HG02798 (cell line): ENCODE results near the gene PPP3CA.

Experiments used
- ATAC-seq: cut with Tn5 transposase; IDR thresholded peaks from one replicate; pipeline ENCODE4 v1.9.1; 2021; ENCODE audit warnings: mild to moderate bottlenecking; ENCODE audit not compliant: unreplicated experiment, poor library complexity

The PPP3CA gene

DNA sequence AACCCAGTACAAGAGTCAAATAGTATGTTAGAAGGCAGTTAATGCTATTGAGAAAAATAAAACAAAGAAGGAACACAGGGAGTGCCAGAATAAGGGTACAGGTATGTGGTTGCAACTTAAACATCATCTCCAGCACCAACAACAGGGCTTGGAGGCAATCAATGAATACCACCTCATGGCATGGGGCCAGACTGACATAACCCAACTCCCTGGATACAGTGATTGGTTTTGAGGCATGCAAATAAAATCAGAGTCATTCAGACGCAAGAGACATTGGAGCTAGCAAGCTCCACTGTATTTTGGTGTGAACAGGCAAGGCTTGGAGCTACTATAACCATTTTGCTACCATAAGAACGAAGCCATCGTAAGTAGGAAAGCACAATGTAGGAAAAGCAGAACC is 56.7 kb downstream of the PPP3CA start:
- ATAC-seq, result no peak

DNA sequence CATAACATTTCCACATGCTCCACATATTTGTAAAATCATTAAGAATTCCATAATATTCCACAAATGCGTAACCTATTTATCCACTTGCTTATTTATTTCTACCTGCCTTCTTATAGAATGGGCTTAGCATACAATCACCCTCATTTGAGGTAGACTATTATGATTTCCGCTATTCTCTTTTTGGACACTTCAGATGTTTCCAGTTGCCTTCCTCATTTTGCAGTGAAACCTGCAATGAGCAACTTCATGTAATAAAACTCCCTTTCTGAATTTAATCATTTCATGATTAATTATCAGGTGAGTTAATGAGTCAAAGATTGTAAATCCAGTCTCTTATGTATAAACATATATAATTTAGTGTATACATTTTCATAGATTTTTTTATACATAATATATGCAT is 58.0 kb downstream of the PPP3CA start:
- no peak for ATAC-seq

DNA sequence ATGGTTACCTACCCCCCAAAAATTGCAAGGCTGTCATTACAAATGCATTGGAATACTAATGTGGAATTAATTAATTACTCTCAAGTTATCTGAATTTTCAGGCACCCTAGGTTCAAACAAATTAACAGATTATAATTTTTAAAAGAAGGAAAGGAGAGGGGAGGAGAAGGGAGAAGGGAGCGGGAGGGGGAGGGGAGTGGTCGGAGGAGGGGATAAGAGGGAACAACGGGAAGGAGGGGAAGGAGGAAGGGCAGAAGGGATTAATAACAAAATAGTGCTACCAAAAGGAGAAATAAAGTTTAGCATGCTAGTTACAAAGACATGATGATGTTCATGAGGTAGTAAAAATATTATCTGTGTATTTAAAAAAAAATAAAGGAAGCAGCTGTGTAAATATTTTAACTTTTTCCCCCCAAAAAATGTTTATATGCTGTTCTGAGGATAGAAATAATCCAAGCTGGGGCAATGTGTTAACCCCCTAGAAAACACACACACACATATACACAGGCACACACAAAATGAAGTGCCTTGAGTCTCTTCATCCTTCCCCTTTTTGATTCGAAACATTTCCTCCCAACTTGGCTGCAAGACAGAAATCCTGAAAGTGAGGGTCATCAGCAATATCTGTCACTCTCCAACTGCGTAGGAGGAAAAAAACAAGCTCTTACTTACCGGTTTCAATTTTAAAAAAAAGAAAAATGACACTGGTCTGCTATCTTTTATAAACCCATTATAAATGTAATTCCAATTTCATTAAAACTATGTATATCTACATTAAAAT is 58.8 kb downstream of the PPP3CA start:
- ATAC-seq, result no peak

DNA sequence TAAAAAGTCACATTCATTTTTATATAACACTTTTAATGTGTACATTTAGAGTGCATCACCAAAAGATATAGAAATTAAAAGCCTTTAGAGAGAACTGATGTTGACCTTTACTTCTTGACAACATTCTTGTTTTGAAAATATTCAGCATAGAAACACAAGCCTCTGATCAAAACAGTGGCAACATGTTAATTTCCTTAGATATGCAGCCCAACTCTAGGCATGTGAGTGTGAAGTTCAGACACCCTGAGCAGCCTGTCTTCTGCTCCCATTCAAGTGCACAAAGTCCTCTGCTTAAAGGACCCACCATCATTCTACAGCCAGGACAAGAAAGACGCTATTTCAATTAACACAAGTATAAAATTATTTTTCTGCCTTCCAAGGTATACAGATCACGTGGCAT is 60.0 kb downstream of the PPP3CA start:
- no peak for ATAC-seq

DNA sequence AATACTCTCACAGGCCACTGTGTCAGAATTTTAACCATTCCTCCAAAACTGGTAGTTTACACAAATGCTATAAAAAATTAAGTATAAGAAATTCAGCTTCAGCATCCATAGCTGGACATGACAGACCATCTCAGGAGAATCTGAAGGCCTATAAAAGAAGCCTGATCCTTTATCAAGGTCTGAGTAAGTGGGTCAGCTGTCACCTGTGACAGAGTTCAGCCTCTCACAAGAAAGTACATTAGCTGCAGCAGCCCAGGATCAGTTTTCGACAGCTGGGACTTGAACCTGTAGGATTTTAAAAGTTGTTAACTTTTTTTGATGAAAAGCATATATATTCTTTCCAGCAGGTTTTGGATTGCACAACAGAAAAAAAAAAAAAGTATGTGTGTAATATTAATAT is 60.7 kb downstream of the PPP3CA start:
- no peak for ATAC-seq

DNA sequence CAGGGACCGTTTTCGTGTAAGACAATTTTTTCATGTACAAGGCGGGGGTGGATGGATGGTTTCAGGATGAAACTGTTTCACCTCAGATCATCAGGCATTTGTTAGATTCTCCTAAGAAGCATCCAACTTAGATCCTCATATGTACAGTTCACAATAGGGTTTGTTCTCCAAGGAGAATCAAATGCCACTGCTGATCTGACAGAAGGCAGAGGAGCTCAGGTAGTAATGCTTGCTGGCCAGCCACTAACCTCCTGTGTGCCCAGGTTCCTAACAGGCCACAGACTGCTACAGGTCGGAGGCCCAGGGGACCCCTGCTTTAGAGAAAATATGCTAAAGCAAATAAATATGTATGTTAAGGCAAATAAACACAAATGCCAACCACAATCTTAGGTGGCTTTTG is 61.3 kb downstream of the PPP3CA start:
- no peak for ATAC-seq

DNA sequence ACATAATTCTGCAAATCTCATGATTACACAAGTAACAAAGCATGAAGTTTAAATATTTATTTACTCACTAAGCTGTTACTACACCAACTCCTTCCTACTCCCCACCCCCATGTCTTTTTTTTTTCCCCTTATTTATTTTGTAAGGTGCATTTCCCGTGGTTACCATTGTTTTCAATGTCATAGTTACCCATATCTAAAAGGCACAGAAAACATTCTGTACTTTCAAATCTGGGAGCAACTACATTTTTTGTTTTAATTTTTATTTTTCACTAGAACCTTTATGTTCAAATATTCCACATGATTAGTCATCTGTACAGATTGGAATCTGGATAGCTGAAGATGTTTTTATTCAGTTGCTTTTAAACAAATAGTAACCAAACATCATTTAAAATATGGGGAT is 62.8 kb downstream of the PPP3CA start:
- ATAC-seq, result no peak

DNA sequence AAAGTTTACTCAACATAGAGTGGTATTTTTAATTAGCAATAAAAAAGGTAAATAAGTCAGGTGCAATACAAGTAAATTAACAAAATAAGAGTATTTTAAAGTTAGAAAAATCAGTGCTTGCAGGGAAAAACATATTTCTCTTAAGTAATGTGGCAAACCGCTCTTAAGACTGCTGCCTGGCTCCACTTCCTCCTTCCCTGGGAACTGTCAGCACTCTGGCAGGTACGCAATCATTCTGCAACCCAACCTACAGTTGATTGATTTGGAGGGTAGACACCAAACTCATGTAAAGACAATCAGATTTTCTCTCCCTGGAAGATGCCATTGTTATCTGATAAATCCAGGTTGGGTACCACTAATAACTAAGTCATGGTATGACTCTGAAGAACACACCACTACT is 63.9 kb downstream of the PPP3CA start:
- no peak for ATAC-seq

DNA sequence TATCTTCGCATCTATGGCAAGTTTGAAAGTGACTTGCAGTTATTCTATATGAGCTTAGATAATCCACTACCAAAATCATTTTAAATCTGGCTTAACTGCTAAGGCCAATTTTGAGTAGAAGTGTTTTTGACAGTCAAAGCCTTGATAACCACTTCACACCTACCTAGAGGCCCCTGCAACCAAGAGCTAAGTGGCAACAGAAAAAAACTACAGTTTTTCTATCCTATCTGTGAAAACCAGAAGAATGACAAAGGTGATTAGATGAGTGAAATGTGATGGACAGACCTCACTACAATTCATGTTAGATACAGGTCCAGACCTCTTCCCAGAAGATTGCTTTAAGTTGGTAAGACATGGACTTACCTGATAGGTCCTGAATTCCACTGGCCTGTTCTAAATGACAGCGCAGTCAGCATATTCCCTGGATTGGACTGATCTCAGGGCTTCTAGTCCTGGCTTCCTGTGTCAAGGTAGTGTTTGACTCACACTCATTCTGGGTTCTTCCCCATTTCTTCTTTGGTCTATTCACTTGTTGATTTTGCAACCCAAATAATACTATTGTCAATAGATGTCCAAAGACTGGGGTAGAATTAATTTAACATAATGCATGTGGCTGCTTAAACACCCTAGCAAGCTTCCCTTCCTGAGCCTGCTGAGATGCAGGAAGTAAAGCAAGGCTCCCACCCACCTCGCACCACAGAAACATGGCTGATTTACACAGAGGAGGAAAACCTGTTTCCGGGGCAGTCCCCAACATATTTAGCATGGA is 65.1 kb downstream of the PPP3CA start:
- ATAC-seq, result peak; percentile 53

DNA sequence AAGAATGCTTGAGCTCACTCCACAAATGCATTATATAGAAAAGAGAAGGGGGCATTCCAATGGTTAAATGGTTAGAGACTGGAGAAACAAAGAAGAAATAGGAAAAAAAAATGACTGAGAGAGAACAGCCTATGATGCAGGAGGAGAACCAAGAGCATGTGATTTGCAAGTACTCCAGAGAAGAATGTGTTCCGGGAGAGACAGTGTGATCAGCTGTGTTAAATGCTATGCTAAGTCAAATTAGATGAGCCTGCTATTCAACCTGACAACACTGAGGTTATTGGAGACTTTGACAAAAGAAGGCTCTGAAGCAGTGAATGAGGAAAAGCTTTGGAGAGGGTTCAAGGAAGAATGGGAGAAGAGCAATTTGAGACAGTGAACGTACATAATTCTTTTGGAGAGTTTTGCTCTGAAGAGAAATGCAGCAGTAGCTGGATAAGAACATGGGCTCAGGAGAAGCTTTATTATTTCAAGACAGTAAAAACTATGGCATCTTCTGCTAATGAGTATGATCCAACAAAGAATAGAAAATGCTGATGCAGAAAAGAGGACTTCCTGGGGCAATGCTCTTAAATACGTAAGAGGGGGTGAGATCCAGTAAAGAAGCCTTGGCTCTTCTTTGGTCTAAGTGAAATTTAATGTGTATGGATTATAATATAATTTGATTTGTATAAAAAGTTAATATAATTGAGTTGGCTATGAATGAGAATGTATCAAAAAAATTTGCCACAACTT is 66.3 kb downstream of the PPP3CA start:
- ATAC-seq, result no peak

DNA sequence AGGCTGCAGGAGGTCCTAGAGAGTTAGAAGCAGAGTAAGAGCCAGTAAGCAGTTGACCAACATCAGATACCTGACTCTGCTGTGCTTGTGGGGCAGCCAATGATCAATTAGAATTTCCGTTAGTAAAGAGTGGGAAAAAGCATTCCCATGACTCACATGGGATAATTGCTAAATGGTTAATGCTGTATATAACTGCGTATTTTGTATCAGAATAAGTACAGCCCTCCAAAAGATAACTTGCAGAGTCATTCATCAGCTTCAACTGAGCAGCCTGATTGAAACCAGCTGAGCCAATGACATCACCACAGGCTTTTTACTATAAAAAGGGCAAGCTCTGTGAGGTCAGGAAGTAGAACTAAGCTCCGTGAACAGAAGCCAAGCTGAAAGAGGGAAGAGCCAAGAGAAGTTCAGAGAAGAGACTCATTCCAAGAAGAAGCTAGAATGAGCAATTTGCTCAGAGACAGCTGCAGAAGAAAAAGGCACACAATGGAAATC is 67.9 kb downstream of the PPP3CA start:
- ATAC-seq, result peak; percentile 73

DNA sequence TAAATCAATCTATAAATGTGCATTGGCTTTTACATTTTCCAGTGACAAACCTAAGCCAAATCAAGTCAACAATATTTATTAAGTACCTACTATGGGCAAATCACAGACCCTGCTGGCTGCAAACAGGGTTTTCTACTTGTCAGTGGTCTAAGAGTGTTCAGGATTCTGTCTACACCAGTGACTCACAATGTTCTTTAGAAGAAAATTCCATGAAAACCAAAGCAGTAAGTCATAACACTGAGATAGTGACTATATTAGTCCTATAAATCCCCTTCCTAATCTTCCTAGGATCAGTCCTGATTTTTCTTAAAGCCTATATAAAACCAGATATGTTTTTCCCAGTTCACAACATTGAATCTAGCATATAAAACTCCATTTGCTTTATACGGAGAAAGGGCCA is 69.7 kb downstream of the PPP3CA start:
- no peak for ATAC-seq

DNA sequence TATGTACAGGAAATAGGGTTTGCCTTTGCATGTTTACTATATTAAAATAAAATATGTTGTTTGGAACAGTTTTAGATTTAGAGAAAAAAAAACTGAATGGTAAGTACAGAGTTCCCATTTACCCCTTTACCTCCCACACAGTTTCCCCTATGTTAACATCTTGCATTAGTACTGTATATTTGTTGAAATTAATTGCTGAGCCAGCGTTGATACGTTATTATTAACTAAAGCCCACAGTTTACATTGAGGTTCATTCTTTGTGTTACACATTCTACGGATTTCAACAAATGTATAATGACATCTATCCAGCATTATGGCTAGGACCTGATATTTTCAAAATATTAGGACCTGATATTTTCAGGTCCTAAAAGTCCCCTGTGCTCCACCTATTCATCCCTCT is 70.7 kb downstream of the PPP3CA start:
- ATAC-seq, result no peak

DNA sequence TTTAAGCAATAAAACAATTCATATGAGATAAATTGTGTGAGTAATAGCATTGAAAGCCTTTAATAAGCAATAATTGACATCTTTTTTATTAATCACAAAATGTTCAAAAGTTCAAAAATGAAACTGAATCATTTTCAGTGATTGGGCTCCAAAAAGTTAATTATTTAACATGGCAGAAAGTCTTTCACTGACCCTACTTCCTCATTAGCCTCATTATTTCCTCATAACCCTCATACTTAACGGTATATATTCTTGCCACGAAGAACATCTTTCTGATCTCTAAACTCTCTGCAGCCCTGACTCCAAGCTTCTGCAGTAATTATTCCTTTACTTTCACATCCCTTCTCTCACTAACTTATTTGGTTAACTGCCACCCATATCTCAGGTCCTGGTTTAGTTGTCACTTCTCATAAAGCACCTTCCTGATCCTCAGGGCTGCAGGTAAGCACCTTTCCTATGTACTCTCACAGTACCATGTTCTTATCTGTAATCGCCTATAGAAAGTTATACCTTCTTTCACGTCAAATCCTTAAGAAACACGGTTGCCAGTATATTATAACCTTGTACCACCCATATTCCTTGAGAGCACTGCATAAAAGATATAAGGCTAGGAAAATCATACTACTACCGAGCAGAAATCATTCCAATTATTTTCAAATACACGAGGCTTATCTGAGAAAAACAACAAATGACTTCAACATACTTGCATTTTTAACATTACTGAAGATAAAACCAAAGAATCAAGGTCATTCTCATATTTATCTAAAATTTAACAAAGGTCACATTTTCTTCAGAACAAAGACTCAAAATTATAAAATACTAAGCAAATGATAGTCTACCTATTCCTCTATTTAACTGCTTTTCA is 72.2 kb downstream of the PPP3CA start:
- ATAC-seq, result peak; percentile 64

DNA sequence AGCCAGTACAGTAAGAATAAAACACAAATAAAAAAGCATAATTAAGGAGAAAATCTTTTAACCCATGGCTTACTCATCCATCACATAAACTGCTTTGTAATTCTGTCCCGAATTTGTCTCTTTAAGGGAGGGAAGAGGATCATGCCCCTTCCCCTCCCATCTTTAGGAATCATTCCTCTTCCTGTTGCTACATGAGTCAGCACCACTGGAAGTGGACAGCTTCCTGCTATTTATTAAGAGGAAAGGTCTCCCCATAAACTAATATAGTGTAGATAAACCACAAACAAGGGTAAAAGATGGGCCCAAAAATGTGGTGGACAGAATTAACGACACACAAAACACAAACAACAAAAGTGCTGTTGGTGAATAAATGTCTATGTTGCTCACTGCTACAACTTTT is 75.8 kb downstream of the PPP3CA start:
- ATAC-seq, result no peak

DNA sequence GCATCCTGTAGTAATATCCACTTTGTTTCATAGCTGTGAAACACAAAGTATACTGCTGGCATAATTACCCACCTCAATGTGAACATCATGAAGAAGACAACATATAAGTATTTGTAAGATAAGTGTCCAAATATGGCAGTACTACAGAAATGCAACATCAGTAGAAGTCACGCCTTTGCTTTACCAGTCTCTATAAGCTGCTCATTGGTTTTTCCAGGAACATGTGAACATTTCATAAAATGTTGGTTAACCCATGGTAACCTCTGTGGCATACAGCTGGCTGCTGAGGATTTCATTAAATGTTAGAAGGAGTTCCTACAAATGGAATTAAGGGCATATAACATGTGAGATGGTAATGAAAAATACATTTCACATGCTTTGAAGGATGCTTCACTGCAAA is 77.6 kb downstream of the PPP3CA start:
- ATAC-seq, result no peak

DNA sequence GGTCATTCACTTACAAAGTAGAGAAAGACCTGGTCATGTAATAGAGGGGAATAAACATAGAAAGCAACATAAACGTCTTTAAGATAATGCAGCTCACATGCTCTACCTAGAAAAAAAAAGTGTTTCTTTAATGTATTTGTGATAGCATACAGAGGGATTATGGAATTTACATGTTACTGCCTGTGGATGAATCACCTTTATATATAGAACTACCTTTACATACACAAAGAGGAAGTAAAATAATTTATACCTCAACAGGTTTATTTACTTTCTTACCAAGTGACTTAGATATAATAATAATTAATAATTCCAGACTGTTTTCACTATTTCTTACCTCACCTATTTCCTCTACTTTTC is 81.5 kb downstream of the PPP3CA start:
- ATAC-seq, result no peak

DNA sequence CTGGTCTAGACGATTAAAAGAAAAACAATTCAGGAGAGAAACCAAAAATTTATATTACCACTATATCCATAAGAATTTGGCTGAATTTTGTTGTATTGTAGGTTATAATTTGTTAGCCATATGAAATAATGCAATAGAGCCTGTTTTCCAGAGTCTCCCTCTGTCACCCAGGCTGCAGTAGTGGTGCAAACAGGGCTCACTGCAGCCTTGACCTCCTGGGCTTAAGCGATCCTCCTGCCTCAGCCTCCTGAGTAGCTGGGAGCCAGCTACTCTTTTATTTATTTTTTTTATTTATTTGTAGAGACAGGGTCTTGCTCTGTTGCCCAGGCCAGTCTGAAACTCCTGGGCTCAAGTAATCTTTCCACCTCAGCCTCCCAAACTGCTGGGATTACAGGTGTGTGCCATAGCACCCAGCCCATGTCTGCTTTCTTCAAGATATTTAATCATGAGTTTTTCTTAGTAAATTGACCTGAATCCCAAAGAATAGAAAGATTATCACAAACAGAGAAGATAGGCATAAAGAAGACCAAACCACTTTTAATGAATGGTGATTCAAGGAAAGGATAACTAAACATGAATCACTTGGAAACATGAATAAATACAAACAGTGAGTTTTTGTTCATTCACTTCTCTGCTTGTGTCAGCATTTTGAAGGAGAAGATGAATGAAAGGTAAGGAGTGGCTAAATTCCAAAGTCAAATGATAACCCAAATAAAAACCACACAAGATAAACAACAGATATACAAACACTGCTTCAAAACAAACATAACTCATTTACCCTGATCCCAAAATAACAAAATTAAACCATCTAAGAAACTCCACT is 82.1 kb downstream of the PPP3CA start:
- no peak for ATAC-seq

DNA sequence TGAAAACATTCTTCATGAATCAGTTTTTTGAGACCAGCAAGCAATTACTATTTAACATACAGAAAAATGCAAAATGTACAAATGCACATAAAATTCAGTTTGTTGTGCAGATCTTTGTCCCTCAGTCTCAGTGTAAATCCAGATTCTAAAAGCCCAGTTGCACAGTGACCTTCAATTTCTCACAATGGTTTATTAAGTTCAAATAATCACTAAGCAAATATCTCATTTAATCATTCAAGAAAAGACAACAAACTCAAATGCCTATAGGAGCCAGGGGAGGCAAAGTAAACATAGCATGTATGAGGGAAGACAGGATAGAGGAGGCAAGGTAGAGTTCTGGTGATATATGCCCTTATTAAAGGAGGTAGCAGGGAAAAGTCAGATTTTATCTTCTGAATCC is 82.8 kb downstream of the PPP3CA start:
- ATAC-seq, result no peak
